Spinal cord (tissue), 10 donors: ENCODE measurements around the gene NR1D1. TPM values are rescaled to one million over a fixed set of nuclear protein-coding genes. Genes with fewer than 3 reads are reported as not detected.

Experiments used
- DNase-seq, 6 donors: peaks; one replicate each; pipeline versions ENCODE4 v3.0.0 to v3.0.0-alpha.2; 2013 to 2015; ENCODE audit warnings: low spot score in 6 of 6, low read depth in 4 of 6
- H3K27ac ChIP-seq: one replicate; pipeline ENCODE4 v1.5.1; 2013; ENCODE audit warnings: low read depth, low read length, control low read depth
- H3K27me3 ChIP-seq: one replicate; pipeline ENCODE4 v1.6.1; 2013; ENCODE audit warnings: low read length; ENCODE audit not compliant: control insufficient read depth, insufficient read depth
- H3K36me3 ChIP-seq: one replicate; pipeline ENCODE4 v1.6.1; 2013; ENCODE audit warnings: low read length; ENCODE audit not compliant: control insufficient read depth, insufficient read depth
- H3K4me1 ChIP-seq: one replicate; pipeline ENCODE4 v1.6.1; 2013; ENCODE audit warnings: low read length; ENCODE audit not compliant: control insufficient read depth, insufficient read depth
- H3K4me3 ChIP-seq: one replicate; pipeline ENCODE4 v1.5.1; 2013; ENCODE audit warnings: low read depth, low read length, control low read depth
- H3K9me3 ChIP-seq: one replicate; pipeline ENCODE4 v1.6.1; 2013; ENCODE audit warnings: low read length; ENCODE audit not compliant: control insufficient read depth, insufficient read depth
- WGBS: methylation state at CpG from one replicate; pipeline ENCODE4 v1.1.5; 2013; ENCODE audit warnings: missing lambda C conversion rate; ENCODE audit not compliant: insufficient coverage; 5-methylcytosine and 5-hydroxymethylcytosine counted together
- polyA plus RNA-seq, 2 donors: library from polyadenylated mRNA; unstranded; fragments of 120-200 nt; gene quantifications; one replicate each; pipeline ENCODE4 v1.2.1, GENCODE V29; 2013; ENCODE audit not compliant: insufficient read length in 2 of 2
- total RNA-seq, 2 donors: library from RNA; depleted of rRNA in 1 of 2; stranded (reverse); fragments of 120-200 nt in 1 of 2; fragments of >200 nt in 1 of 2; gene quantifications; one replicate each; pipeline versions ENCODE4 v1.2.3 to v1.2.4, GENCODE V29; 2013 to 2014
- donor health status: healthy.

NR1D1 gene
- total and polyA plus RNA-seq, 4 donors: 3.3 to 12.4 (median 7.5) TPM

- Histone ChIP-seq H3K4me1 (peaks cover 86% of the 10 kb centered on the region), H3K27me3 (no peaks in the 10 kb centered on the region), H3K4me3 (peak overlapping the region; percentile 95), H3K9me3 (no peaks in the 10 kb centered on the region), H3K27ac (peak overlapping the region; percentile 89), H3K36me3 (peaks cover 4% of the 10 kb centered on the region)
- peak in 2 of 6 donors; percentile 74 to 78 for DNase-seq
- 0% methylated on average over 1 of the region's 10 CpGs for WGBS
Measured at GRCh38 chr17:40064971-40065768, 35.2 kb downstream of the NR1D1 start.

GRCh38 chr17:40063901-40064531 lies 36.4 kb downstream of the NR1D1 start:
- Histone ChIP-seq H3K27ac (peak overlapping the region; percentile 89), H3K9me3 (no peaks in the 10 kb centered on the region), H3K4me3 (peak overlapping the region; percentile 95), H3K27me3 (no peaks in the 10 kb centered on the region), H3K36me3 (peaks cover 4% of the 10 kb centered on the region), H3K4me1 (peaks cover 77% of the 10 kb centered on the region)
- whole genome bisulfite sequencing: 4% methylated on average over 9 of the region's 10 CpGs
- DNase-seq: peak in 2 of 6 donors; percentile 57 to 69

GRCh38 chr17:40063187-40063771 lies 37.1 kb downstream of the NR1D1 start:
- H3K4me3 ChIP-seq: peak overlapping the region; percentile 95
- no peaks in the 10 kb centered on the region for H3K9me3 ChIP-seq
- 0% methylated on average over 32 of the region's 42 CpGs for WGBS
- peak overlapping the region; percentile 89 for H3K27ac ChIP-seq
- peak in 2 of 6 donors; percentile 62 to 70 for DNase-seq
- H3K36me3 ChIP-seq: peaks cover 4% of the 10 kb centered on the region
- H3K27me3 ChIP-seq: no peaks in the 10 kb centered on the region
- H3K4me1 ChIP-seq: peaks cover 70% of the 10 kb centered on the region

- Histone ChIP-seq H3K27ac (peak within 1 kb of the TSS; percentile 89), H3K36me3 (peaks cover 4% of the 10 kb centered on the region), H3K9me3 (no peaks in the 10 kb centered on the region), H3K4me3 (peak within 1 kb of the TSS; percentile 95), H3K27me3 (no peaks in the 10 kb centered on the region), H3K4me1 (peaks cover 66% of the 10 kb centered on the region)
- 0% methylated on average over 66 of the region's 83 CpGs for WGBS
- peak in 2 of 6 donors; percentile 86 to 92 for DNase-seq
Measured at GRCh38 chr17:40062329-40063186, 37.8 kb downstream of the NR1D1 start, which contains the start of gene THRA. Gene THRA (plus strand): TSS chr17:40062965. CDS start chr17:40074489, 11,524 bp downstream.

GRCh38 chr17:40061609-40062038 lies 38.8 kb downstream of the NR1D1 start:
- WGBS: 38% methylated on average over 10 of the region's 10 CpGs
- peak overlapping the region; percentile 64 for H3K27ac ChIP-seq

GRCh38 chr17:40060887-40061608 lies 39.3 kb downstream of the NR1D1 start:
- 50% methylated on average over 7 of the region's 11 CpGs for WGBS
- H3K9me3 ChIP-seq: no peaks in the 10 kb centered on the region
- peaks cover 4% of the 10 kb centered on the region for H3K36me3 ChIP-seq
- no peak overlapping the region for H3K4me3 ChIP-seq
- DNase-seq: no peak
- no peak overlapping the region for H3K27ac ChIP-seq
- H3K4me1 ChIP-seq: peaks cover 51% of the 10 kb centered on the region
- no peaks in the 10 kb centered on the region for H3K27me3 ChIP-seq

More at GRCh38 chr17:40061609-40062038, 38.8 kb downstream of the NR1D1 start:
- DNase-seq: no peak
- H3K4me3 ChIP-seq: peak overlapping the region; percentile 47
- H3K36me3 ChIP-seq: peaks cover 4% of the 10 kb centered on the region
- H3K27me3 ChIP-seq: no peaks in the 10 kb centered on the region
- H3K9me3 ChIP-seq: no peaks in the 10 kb centered on the region
- peaks cover 57% of the 10 kb centered on the region for H3K4me1 ChIP-seq

GRCh38 chr17:40059729-40060475 lies 40.5 kb downstream of the NR1D1 start:
- no peaks in the 10 kb centered on the region for H3K27me3 ChIP-seq
- no peak overlapping the region for H3K27ac ChIP-seq
- no peaks in the 10 kb centered on the region for H3K36me3 ChIP-seq
- H3K4me1 ChIP-seq: peaks cover 40% of the 10 kb centered on the region
- no peak for DNase-seq
- H3K9me3 ChIP-seq: no peaks in the 10 kb centered on the region
- 62% methylated on average over 6 of the region's 8 CpGs for WGBS
- H3K4me3 ChIP-seq: no peak overlapping the region

- Histone ChIP-seq H3K27me3 (no peaks in the 10 kb centered on the region), H3K4me3 (no peak overlapping the region), H3K9me3 (no peaks in the 10 kb centered on the region), H3K36me3 (no peaks in the 10 kb centered on the region), H3K27ac (no peak overlapping the region), H3K4me1 (peaks cover 33% of the 10 kb centered on the region)
- no CpG with 5 or more reads among the region's 1 CpG for WGBS
- DNase-seq: no peak
Measured at GRCh38 chr17:40058865-40059264, 41.5 kb downstream of the NR1D1 start.
